ENCODE data around the gene GOLGA8R. TPM values are rescaled to one million over a fixed set of nuclear protein-coding genes. Genes with fewer than 3 reads are reported as not detected.
"Not testable (repeated sequence)": the region's sequence is repeated elsewhere in the genome, so short reads cannot be mapped to it uniquely, and the experiment has no call there.

GOLGA8R gene
- total RNA-seq, 2 experiments from 2014 or later: 1.5 to 1.8 TPM

- H3K4me1 Mint-ChIP-seq (ENCODE audit: low read depth); H3K9me3 ChIP-seq (ENCODE audit: control insufficient read depth in 1 of 2, insufficient read depth in 1 of 2, low read length in 2 of 2); H3K27me3 ChIP-seq (ENCODE audit: control insufficient read depth in 1 of 2, insufficient read depth in 2 of 2, low read length in 2 of 2); H3K27me3 Mint-ChIP-seq; H3K4me1 ChIP-seq (ENCODE audit: insufficient read depth, low read length); ATAC-seq (ENCODE audit: poor library complexity); POLR2A ChIA-PET; H3K36me3 ChIP-seq (ENCODE audit: insufficient read depth, low read length); H3K9me3 Mint-ChIP-seq; CTCF ChIA-PET; intact Hi-C loops (cut with DNase I, micrococcal nuclease); H3K27ac ChIP-seq (ENCODE audit: low read depth in 1 of 2, low read length in 2 of 2); H3K36me3 Mint-ChIP-seq (ENCODE audit: low read depth); DNase-seq; H3K4me3 Mint-ChIP-seq; H3K27ac Mint-ChIP-seq; H3K4me3 ChIP-seq (ENCODE audit: low read length): not testable (repeated sequence)
These were observed 37.5 kb downstream of the GOLGA8R start for GRCh38 chr15:30376375-30377081.

- H3K4me3 ChIP-seq (ENCODE audit: low read length); H3K27me3 Mint-ChIP-seq; H3K27ac ChIP-seq (ENCODE audit: low read depth in 1 of 2, low read length in 2 of 2); H3K27ac Mint-ChIP-seq; H3K9me3 ChIP-seq (ENCODE audit: control insufficient read depth in 1 of 2, insufficient read depth in 1 of 2, low read length in 2 of 2); H3K4me1 Mint-ChIP-seq (ENCODE audit: low read depth); DNase-seq; ATAC-seq (ENCODE audit: poor library complexity); CTCF ChIA-PET; intact Hi-C loops (cut with DNase I, micrococcal nuclease); H3K9me3 Mint-ChIP-seq; H3K36me3 Mint-ChIP-seq (ENCODE audit: low read depth); H3K27me3 ChIP-seq (ENCODE audit: control insufficient read depth in 1 of 2, insufficient read depth in 2 of 2, low read length in 2 of 2); POLR2A ChIA-PET; H3K36me3 ChIP-seq (ENCODE audit: insufficient read depth, low read length); H3K4me1 ChIP-seq (ENCODE audit: insufficient read depth, low read length); H3K4me3 Mint-ChIP-seq: not testable (repeated sequence)
These were observed 38.2 kb downstream of the GOLGA8R start for GRCh38 chr15:30375872-30376271.

DNA sequence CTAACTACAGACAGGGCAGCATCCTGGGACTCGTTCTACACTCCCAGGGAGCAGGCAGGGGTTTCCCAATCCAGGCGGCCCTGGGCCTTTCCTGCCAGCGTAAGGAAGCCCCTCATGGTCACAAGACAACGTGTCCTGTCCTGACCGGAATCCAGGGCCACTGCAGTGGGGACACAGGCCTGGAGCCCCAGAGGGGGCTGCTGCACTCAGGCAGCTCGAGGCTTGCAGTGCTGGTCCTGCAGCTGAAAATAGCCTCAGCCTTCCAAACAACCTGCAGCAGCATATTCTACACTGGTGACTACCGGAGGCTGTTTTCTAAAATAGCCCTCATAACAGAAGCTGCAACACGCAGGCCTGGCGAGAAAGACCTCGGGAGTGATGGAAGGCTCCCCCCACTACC lies 39.2 kb downstream of the GOLGA8R start:
- H3K27ac ChIP-seq (ENCODE audit: low read depth in 1 of 2, low read length in 2 of 2); POLR2A ChIA-PET; H3K4me3 Mint-ChIP-seq; H3K4me1 Mint-ChIP-seq (ENCODE audit: low read depth); CTCF ChIA-PET; H3K9me3 Mint-ChIP-seq; H3K4me1 ChIP-seq (ENCODE audit: insufficient read depth, low read length); intact Hi-C loops (cut with DNase I, micrococcal nuclease); H3K27ac Mint-ChIP-seq; H3K27me3 ChIP-seq (ENCODE audit: control insufficient read depth in 1 of 2, insufficient read depth in 2 of 2, low read length in 2 of 2); H3K27me3 Mint-ChIP-seq; ATAC-seq (ENCODE audit: poor library complexity); H3K4me3 ChIP-seq (ENCODE audit: low read length); H3K36me3 Mint-ChIP-seq (ENCODE audit: low read depth); H3K36me3 ChIP-seq (ENCODE audit: insufficient read depth, low read length); DNase-seq; H3K9me3 ChIP-seq (ENCODE audit: control insufficient read depth in 1 of 2, insufficient read depth in 1 of 2, low read length in 2 of 2): not testable (repeated sequence)

DNA sequence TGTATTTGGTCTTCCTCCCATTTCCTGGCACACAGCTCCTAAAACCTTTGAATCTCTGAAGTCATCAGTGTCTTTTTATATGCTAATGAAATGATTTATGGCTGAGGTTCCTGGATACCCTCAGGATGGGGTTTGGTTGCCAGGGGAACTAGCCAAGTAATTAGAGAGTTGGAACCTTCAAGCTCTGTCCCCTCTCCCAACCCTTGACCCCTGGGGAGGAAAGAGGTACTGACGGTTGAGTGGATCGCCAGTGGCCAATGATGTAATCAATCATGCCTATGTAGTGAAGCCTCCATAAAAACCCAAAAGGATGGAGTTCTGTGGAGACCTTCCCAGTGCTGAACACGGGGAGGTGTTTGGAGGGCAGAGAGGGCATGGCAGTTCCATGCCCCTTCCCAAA lies 45.8 kb downstream of the GOLGA8R start:
- intact Hi-C loops (cut with DNase I, micrococcal nuclease); H3K9me3 Mint-ChIP-seq; H3K27me3 ChIP-seq (ENCODE audit: control insufficient read depth in 1 of 2, insufficient read depth in 2 of 2, low read length in 2 of 2); H3K36me3 Mint-ChIP-seq (ENCODE audit: low read depth); POLR2A ChIA-PET; CTCF ChIA-PET; H3K9me3 ChIP-seq (ENCODE audit: control insufficient read depth in 1 of 2, insufficient read depth in 1 of 2, low read length in 2 of 2); H3K27ac ChIP-seq (ENCODE audit: low read depth in 1 of 2, low read length in 2 of 2); DNase-seq; H3K4me1 Mint-ChIP-seq (ENCODE audit: low read depth); H3K4me3 Mint-ChIP-seq; H3K4me1 ChIP-seq (ENCODE audit: insufficient read depth, low read length); H3K36me3 ChIP-seq (ENCODE audit: insufficient read depth, low read length); ATAC-seq (ENCODE audit: poor library complexity); H3K27ac Mint-ChIP-seq; H3K4me3 ChIP-seq (ENCODE audit: low read length); H3K27me3 Mint-ChIP-seq: not testable (repeated sequence)

DNA sequence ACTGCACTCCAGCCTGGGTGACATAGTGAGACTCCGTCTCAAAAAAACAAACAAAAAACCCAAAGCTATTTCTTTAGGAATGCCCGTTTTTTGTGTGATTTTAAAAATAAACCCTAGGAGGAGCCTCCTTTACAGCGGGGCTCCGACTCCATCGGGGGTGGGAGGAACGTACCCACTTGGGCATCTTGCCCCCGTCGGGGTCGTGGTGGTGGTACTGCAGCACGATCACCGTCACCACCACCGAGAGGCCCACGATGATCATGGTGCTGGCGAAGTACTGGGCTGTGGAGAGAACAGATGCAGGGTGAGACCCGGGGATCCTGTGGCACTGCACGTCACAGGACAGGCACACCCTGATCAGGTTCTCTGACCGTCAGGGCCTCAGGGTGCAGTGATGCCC lies 46.8 kb downstream of the GOLGA8R start:
- H3K27me3 Mint-ChIP-seq; H3K36me3 Mint-ChIP-seq (ENCODE audit: low read depth); H3K4me1 ChIP-seq (ENCODE audit: insufficient read depth, low read length); H3K27ac Mint-ChIP-seq; H3K9me3 Mint-ChIP-seq; H3K27me3 ChIP-seq (ENCODE audit: control insufficient read depth in 1 of 2, insufficient read depth in 2 of 2, low read length in 2 of 2); H3K4me3 ChIP-seq (ENCODE audit: low read length); POLR2A ChIA-PET; H3K9me3 ChIP-seq (ENCODE audit: control insufficient read depth in 1 of 2, insufficient read depth in 1 of 2, low read length in 2 of 2); ATAC-seq (ENCODE audit: poor library complexity); H3K4me1 Mint-ChIP-seq (ENCODE audit: low read depth); H3K27ac ChIP-seq (ENCODE audit: low read depth in 1 of 2, low read length in 2 of 2); intact Hi-C loops (cut with DNase I, micrococcal nuclease); H3K4me3 Mint-ChIP-seq; CTCF ChIA-PET; H3K36me3 ChIP-seq (ENCODE audit: insufficient read depth, low read length): not testable (repeated sequence)
- DNase-seq: peak in 1 of 14 experiments; percentile 1

DNA sequence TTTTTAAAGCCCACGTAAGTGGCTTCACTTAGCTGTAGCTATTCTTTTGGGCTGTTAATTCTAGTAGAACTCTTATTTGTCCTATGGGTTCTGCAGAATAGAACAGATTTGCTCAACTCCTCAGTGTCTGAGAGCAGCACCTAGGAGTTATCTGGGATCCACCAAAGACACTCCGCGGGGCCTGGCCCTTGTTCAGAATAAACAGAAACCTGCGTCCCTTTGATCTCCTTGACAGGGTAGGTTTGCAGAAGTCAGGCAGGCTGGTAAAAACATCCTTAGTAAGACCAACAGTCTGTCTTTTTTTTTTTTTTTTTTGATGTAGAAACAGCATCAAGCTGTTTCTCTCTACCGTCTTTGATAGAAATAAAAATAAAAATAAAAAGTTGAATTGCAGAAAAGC lies 52.7 kb downstream of the GOLGA8R start:
- H3K4me1 ChIP-seq (ENCODE audit: insufficient read depth, low read length); intact Hi-C loops (cut with DNase I, micrococcal nuclease); H3K4me1 Mint-ChIP-seq (ENCODE audit: low read depth); H3K27me3 ChIP-seq (ENCODE audit: control insufficient read depth in 1 of 2, insufficient read depth in 2 of 2, low read length in 2 of 2); ATAC-seq (ENCODE audit: poor library complexity); H3K27me3 Mint-ChIP-seq; CTCF ChIA-PET; H3K36me3 ChIP-seq (ENCODE audit: insufficient read depth, low read length); H3K9me3 ChIP-seq (ENCODE audit: control insufficient read depth in 1 of 2, insufficient read depth in 1 of 2, low read length in 2 of 2); DNase-seq; H3K4me3 ChIP-seq (ENCODE audit: low read length); POLR2A ChIA-PET; H3K27ac Mint-ChIP-seq; H3K4me3 Mint-ChIP-seq; H3K9me3 Mint-ChIP-seq; H3K27ac ChIP-seq (ENCODE audit: low read depth in 1 of 2, low read length in 2 of 2); H3K36me3 Mint-ChIP-seq (ENCODE audit: low read depth): not testable (repeated sequence)

DNA sequence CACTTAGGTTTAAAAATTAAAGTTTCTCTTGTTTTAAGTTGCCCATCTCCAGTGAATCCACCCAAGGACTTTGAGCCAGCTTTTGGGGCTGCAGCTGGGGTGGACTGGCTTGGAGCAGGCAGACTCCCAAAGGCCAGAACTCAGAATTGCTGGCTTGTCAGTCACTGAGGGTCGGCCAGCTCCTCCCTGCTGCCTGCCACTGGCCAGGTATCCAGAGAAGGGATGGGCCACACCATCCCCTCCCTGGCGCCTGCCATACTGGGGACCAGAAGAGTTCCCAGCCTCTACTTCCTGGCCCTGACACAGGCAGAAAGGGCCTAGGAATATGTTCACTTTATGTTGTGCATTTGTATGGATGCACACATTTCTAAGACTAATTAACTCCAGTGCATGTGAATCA lies 53.1 kb downstream of the GOLGA8R start:
- H3K4me3 ChIP-seq (ENCODE audit: low read length); CTCF ChIA-PET; H3K4me3 Mint-ChIP-seq; H3K4me1 Mint-ChIP-seq (ENCODE audit: low read depth); DNase-seq; H3K36me3 ChIP-seq (ENCODE audit: insufficient read depth, low read length); H3K27me3 ChIP-seq (ENCODE audit: control insufficient read depth in 1 of 2, insufficient read depth in 2 of 2, low read length in 2 of 2); ATAC-seq (ENCODE audit: poor library complexity); H3K9me3 ChIP-seq (ENCODE audit: control insufficient read depth in 1 of 2, insufficient read depth in 1 of 2, low read length in 2 of 2); H3K27ac ChIP-seq (ENCODE audit: low read depth in 1 of 2, low read length in 2 of 2); H3K36me3 Mint-ChIP-seq (ENCODE audit: low read depth); H3K27me3 Mint-ChIP-seq; intact Hi-C loops (cut with DNase I, micrococcal nuclease); POLR2A ChIA-PET; H3K27ac Mint-ChIP-seq; H3K9me3 Mint-ChIP-seq; H3K4me1 ChIP-seq (ENCODE audit: insufficient read depth, low read length): not testable (repeated sequence)

All from CD4-positive, alpha-beta T cell (primary cell).